Glutamatergic neuron (in vitro differentiated cells): ENCODE data around the gene OBP2A. TPM values are rescaled to one million over a fixed set of nuclear protein-coding genes. Genes with fewer than 3 reads are reported as not detected.

Source experiments
- DNase-seq: peaks from one replicate; pipeline ENCODE4 v3.0.0; 2022
- H3K27ac Mint-ChIP-seq: one replicate; pipeline ENCODE4 v1.8.0; 2020; ENCODE audit warnings: mild to moderate bottlenecking, mixed read lengths, inconsistent platforms; ENCODE audit not compliant: unreplicated experiment
- H3K27me3 Mint-ChIP-seq: one replicate; pipeline ENCODE4 v1.8.0; 2020; ENCODE audit warnings: mild to moderate bottlenecking, moderate library complexity, mixed read lengths, inconsistent platforms; ENCODE audit not compliant: unreplicated experiment
- H3K36me3 Mint-ChIP-seq: one replicate; pipeline ENCODE4 v1.8.0; 2020; ENCODE audit warnings: mild to moderate bottlenecking, mixed read lengths, inconsistent platforms; ENCODE audit not compliant: unreplicated experiment
- H3K4me1 Mint-ChIP-seq: one replicate; pipeline ENCODE4 v1.8.0; 2020; ENCODE audit warnings: mild to moderate bottlenecking, low read depth, mixed read lengths, inconsistent platforms; ENCODE audit not compliant: unreplicated experiment
- H3K4me3 Mint-ChIP-seq: one replicate; pipeline ENCODE4 v1.8.0; 2020; ENCODE audit warnings: mild to moderate bottlenecking, mixed read lengths, inconsistent platforms; ENCODE audit not compliant: unreplicated experiment
- H3K9me3 Mint-ChIP-seq: one replicate; pipeline ENCODE4 v1.8.0; 2020; ENCODE audit warnings: mild to moderate bottlenecking, moderate library complexity, mixed read lengths, inconsistent platforms; ENCODE audit not compliant: unreplicated experiment
- CTCF ChIP-seq: fragments of 200-600 bp; sonication (generic); IDR thresholded peaks from one replicate; pipeline ENCODE4 v1.5.0; 2021; ENCODE audit not compliant: partially characterized antibody, unreplicated experiment
- total RNA-seq: library from RNA; stranded (reverse); fragmentation: NEBNext Ultra II Directional; extraction: Animal tissue kit (Norgen Biotek cat#: 25700); gene quantifications from one replicate; pipeline ENCODE4 v1.2.1, GENCODE V29; 2021; ENCODE audit not compliant: unreplicated experiment

Gene OBP2A
- total RNA-seq, 1 donor from 2014 or later = not detected

DNA sequence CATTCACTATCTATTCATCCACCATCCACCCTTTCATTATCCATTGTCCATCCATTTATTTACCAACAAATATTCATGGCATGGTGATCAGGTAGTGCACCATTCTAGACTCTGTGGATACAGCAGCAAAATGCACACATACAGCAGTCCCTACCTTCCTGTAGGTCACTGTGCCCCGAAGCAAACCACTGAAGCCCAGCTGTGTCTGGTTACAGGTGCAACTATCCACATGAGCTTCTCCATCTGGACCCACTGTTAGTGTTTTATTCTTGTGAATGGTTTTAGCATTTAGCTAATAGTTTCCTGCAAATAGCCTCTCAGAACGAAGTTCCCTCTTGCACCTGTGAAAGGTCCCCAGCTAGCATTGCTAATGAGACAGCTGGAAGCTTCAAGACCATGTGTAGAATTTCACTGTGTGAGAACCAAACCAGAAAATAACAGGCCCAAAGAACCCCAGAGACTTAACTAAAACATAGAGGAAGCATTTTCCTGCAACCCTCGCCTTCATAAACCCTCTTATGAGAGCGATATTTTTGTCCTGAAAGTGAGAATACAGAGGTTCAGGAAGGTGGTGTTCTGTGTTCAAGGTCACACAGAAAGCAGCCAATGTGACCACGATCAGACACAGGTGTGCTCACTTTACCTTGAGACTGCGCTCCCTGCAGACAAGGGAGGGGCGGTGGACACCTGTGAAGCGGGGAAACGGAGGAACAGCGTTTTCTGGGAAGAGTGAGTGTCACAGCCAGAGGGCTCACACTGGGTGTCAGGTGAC, 34.1 kb downstream of the OBP2A start:
- H3K4me1 Mint-ChIP-seq = no peaks in the 10 kb centered on the region
- H3K36me3 Mint-ChIP-seq = peaks cover 6% of the 10 kb centered on the region
- H3K4me3 Mint-ChIP-seq = no peak overlapping the region
- no peak for TF ChIP-seq CTCF
- no peak overlapping the region for H3K27ac Mint-ChIP-seq
- peaks cover 5% of the 10 kb centered on the region for H3K9me3 Mint-ChIP-seq
- DNase-seq = no peak
- H3K27me3 Mint-ChIP-seq = peaks cover 1% of the 10 kb centered on the region

DNA sequence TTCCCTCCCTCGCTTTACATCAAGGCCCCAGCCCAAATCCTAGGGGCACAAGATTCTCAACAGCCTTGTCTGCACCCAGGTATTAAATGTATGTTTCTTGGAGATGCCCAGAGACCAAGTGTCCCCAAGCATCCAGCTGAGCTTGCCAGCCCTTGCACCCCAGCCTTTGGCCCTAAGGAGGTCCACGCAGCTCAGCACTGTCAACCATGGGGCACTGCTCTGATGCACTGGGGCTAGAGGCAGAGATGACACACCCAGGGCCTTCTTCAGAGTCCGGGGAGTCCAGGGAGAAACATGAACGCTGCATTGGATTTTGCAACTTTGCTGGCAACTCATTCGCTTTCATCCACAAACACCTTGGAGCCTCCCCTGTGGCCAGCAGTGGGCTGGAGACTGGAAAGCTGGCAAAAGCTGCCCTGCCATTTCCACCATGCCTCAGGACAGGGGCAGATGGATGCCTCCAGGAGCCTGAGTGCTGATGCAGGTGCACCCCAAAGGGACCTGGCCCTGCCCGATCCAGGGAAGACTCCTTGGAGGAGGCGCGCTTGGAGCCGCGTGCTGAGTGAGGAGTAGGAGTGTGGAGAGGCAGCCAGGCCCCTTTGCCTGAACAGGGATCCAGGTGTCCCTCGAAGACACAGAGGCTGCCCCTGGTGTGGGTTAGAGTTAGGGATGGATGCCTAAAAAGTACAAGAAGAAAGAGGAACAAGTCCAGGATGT, 34.9 kb downstream of the OBP2A start:
- Mint-ChIP-seq H3K27me3 (peaks cover 1% of the 10 kb centered on the region), H3K9me3 (peaks cover 5% of the 10 kb centered on the region), H3K4me3 (no peak overlapping the region), H3K27ac (no peak overlapping the region), H3K4me1 (no peaks in the 10 kb centered on the region), H3K36me3 (peaks cover 6% of the 10 kb centered on the region)
- no peak for DNase-seq
- TF ChIP-seq CTCF = no peak

GRCh38 chr9:135581636-135582426, 35.9 kb downstream of the OBP2A start:
- Mint-ChIP-seq H3K27ac (no peak overlapping the region), H3K9me3 (peaks cover 5% of the 10 kb centered on the region), H3K4me1 (no peaks in the 10 kb centered on the region), H3K36me3 (peaks cover 6% of the 10 kb centered on the region), H3K4me3 (no peak overlapping the region), H3K27me3 (peaks cover 1% of the 10 kb centered on the region)
- no peak for TF ChIP-seq CTCF
- DNase-seq = no peak

GRCh38 chr9:135582541-135582940, 36.6 kb downstream of the OBP2A start:
- Mint-ChIP-seq H3K4me3 (no peak overlapping the region), H3K27me3 (peaks cover 1% of the 10 kb centered on the region), H3K27ac (no peak overlapping the region), H3K9me3 (peaks cover 4% of the 10 kb centered on the region), H3K4me1 (no peaks in the 10 kb centered on the region), H3K36me3 (peaks cover 6% of the 10 kb centered on the region)
- no peak for DNase-seq
- TF ChIP-seq CTCF = no peak
